WI38 (cell line): ENCODE data around the gene ANKRD52.

Source experiments
- H3K4me3 ChIP-seq: 2 replicates; pipeline ENCODE4 v1.5.1; 2011; ENCODE audit warnings: low read depth, mild to moderate bottlenecking, control low read depth, low read length
- CTCF ChIP-seq: IDR thresholded peaks from 2 replicates; pipeline ENCODE4 v1.5.1; 2012; ENCODE audit warnings: low read depth, mild to moderate bottlenecking, control low read depth, low read length

The ANKRD52 gene

GRCh38 chr12:56224102-56224701 is 34.0 kb downstream of the ANKRD52 start, which contains the start of gene NABP2:
TSS of gene NABP2 (plus strand) at chr12:56224342. CDS start at chr12:56224857, 515 bp downstream.
- H3K4me3 ChIP-seq, result peak within 1 kb of the TSS; percentile 73
- TF ChIP-seq CTCF, result peak; percentile 63

GRCh38 chr12:56223571-56224101 is 34.5 kb downstream of the ANKRD52 start:
- no peak for TF ChIP-seq CTCF
- H3K4me3 ChIP-seq, result peak overlapping the region; percentile 37

DNA sequence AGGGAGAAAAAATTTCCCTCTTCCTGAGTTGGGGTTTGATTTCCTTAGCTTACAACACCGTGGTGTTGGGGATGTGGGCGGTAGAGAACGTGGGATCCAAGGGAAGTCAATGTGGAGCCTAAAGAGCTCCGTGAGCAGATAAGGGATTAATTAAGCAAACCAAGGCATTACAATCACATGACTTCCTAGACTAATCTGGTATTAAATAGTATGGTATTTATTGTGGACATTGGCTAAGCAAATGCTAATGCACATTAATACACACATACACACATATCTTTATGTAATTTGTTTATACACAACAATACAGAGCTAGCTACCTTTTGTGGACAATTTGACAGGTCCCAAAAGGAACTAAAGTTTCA is 35.7 kb downstream of the ANKRD52 start:
- H3K4me3 ChIP-seq, result peak overlapping the region; percentile 92
- TF ChIP-seq CTCF, result no peak

- H3K4me3 ChIP-seq, result peak within 1 kb of the TSS; percentile 92
- TF ChIP-seq CTCF, result no peak
Measured at GRCh38 chr12:56221757-56222530, 36.2 kb downstream of the ANKRD52 start, which contains the start of gene RNF41. TSS of gene RNF41 (minus strand) at chr12:56221922. CDS start at chr12:56214047, 7,875 bp downstream.

DNA sequence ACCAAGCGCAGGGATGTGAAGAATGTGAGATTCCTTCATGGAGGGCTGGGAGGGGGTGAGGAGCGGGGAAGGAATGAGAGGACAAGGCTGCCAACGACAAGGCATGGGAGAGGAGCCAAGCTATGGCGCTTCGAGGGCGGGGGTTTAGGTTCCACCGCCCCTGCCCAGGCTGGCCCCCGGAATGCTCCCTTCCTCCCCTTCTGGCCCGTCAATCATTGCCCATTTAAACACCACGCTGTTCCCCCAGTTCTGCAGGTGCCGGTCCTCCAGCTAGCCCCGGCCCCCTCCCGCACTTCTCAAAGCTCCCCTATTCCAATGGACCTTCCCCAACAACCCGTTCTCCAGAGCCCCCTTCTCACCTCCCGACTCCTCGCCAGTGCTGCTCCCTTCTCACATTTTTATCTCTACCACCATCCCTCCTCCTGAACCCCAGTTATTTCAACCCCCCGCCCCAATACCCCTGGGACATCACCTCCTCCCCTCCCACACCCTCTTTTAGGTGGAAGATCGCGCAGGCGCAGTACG is 36.9 kb downstream of the ANKRD52 start:
- TF ChIP-seq CTCF, result no peak

DNA sequence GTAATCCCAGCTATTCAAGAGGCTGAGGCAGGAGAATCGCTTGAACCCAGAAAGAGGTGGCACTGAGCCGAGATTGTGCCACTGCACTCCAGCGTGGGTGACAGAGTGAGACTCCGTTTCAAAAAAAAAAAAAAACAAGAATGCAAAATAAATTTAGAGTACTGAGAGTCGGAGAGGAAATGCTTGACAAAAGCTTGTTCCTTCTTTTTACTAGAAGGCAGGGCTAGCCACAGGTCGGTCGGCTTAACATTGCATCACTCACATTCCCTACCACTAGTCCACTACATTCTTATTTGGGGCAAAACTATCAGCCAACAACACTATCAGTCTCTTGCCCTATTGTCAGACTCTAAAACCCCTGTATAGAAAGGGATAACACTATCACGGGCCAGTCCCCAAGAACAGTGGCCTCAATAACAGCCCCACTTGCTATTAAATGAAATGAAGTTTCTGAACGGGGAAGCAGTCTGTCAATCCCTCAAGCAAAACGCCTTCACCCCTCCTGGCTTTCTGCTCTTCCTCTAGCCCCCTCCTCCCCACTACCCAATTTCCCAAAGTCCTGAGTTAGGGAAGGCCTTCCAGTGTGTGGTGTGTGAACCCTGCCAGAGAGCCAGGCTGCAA is 37.5 kb downstream of the ANKRD52 start:
- peak overlapping the region; percentile 92 for H3K4me3 ChIP-seq
- TF ChIP-seq CTCF, result no peak

More for the DNA sequence above, 36.9 kb downstream of the ANKRD52 start:
- H3K4me3 ChIP-seq, result peak overlapping the region; percentile 92
